HepG2 (cell line): ENCODE results near the gene NOC4L. TPM values are rescaled to one million over a fixed set of nuclear protein-coding genes. Genes with fewer than 3 reads are reported as not detected.
A peak's percentile ranks its signal among the peaks of the same experiment; 100 is the strongest.

Source experiments
- ATAC-seq: fragments of 200-7000 bp; cut with Tn5 transposase; 3 replicates; pipeline ENCODE4 v1.9.1; 2020; ENCODE audit warnings: mild to moderate bottlenecking, moderate library complexity
- BruUV-seq: library from RNA; stranded (reverse); fragments of 400-500 nt; replicated peaks from 2 replicates; lab custom pipeline; 2021; lab: Mats Ljungman, UMichigan
- CTCF ChIA-PET: fragments of 300-600 bp; formaldehyde crosslinking; extraction: SDS; loops from one replicate; lab custom pipeline; 2021; ENCODE audit warnings: low total read pairs, inconsistent platforms, low intra/inter-chr PET ratio; lab: Yijun Ruan, JAX
- POLR2A ChIA-PET: fragments of 350-600 bp; sonication (Branson Sonifier 250); formaldehyde crosslinking; loops from one replicate; lab custom pipeline; 2020; ENCODE audit warnings: antibody characterized with exemption, inconsistent platforms; lab: Yijun Ruan, JAX
- DNase-seq: peaks from one replicate; pipeline ENCODE4 v3.0.0-alpha.2; 2015; ENCODE audit warnings: low spot score
- FAIRE-seq: peaks from 3 replicates; lab custom pipeline; 2011; peaks lifted over from hg19 to GRCh38; lab: Jason Lieb, UNC
- H2AFZ ChIP-seq: one replicate; pipeline ENCODE4 v1.6.1; 2011; ENCODE audit warnings: low read length, inconsistent platforms
- H3K27ac ChIP-seq: fragments of 300-600 bp; 3 replicates; pipeline ENCODE4 v1.8.0; 2011; ENCODE audit warnings: mixed run types, mild to moderate bottlenecking, mixed read lengths, low read length, inconsistent platforms; ENCODE audit not compliant: insufficient read depth; ENCODE audit errors: extremely low read length
- H3K27me3 ChIP-seq, 2 experiments: fragments of 200-600 bp in 1 of 2; 2 replicates in 1 of 2; 3 replicates in 1 of 2; pipeline versions ENCODE4 v1.6.0 to v1.8.0; 2011; ENCODE audit warnings: low read length in 2 of 2, mild to moderate bottlenecking in 2 of 2, moderate library complexity in 2 of 2, inconsistent platforms in 1 of 2; ENCODE audit not compliant: insufficient read depth in 2 of 2, control insufficient read depth in 1 of 2
- H3K36me3 ChIP-seq, 2 experiments: fragments of 200-600 bp in 1 of 2; replicated peaks in 1 of 2; 2 replicates in 1 of 2; 3 replicates in 1 of 2; pipeline versions ENCODE4 v1.5.1 to v1.8.0; 2011; ENCODE audit warnings: low read length in 2 of 2, inconsistent platforms in 1 of 2; ENCODE audit not compliant: insufficient read depth in 2 of 2, control insufficient read depth in 1 of 2
- H3K4me1 ChIP-seq: 2 replicates; pipeline ENCODE4 v1.5.1; 2012; ENCODE audit warnings: low read length, inconsistent platforms; ENCODE audit not compliant: insufficient read depth
- H3K4me2 ChIP-seq: 2 replicates; pipeline ENCODE4 v1.6.0; 2011; ENCODE audit warnings: low read depth, low read length, inconsistent platforms
- H3K4me3 ChIP-seq, 3 experiments: fragments of 200-600 bp in 1 of 3; sonication (generic), shearing (Covaris generic) in 1 of 3; replicated peaks in 1 of 3; 2 replicates each; pipeline ENCODE4 v1.5.1; 2011 to 2016; ENCODE audit warnings: low read length in 3 of 3, inconsistent platforms in 2 of 3, low read depth in 2 of 3, mild to moderate bottlenecking in 2 of 3, control low read depth in 1 of 3, mixed read lengths in 1 of 3; ENCODE audit not compliant: insufficient read depth in 1 of 3
- H3K79me2 ChIP-seq: one replicate; pipeline ENCODE4 v1.6.1; 2011; ENCODE audit warnings: low read length, inconsistent platforms; ENCODE audit not compliant: insufficient read depth
- H3K9ac ChIP-seq: 2 replicates; pipeline ENCODE4 v1.6.0; 2011; ENCODE audit warnings: mild to moderate bottlenecking, low read depth, low read length, inconsistent platforms; ENCODE audit not compliant: insufficient read depth
- H3K9me3 ChIP-seq: 2 replicates; pipeline ENCODE4 v1.5.1; 2012; ENCODE audit warnings: mild to moderate bottlenecking, low read length
- H4K20me1 ChIP-seq: 2 replicates; pipeline ENCODE4 v1.6.0; 2011; ENCODE audit warnings: inconsistent platforms, mild to moderate bottlenecking, low read length, moderate library complexity; ENCODE audit not compliant: insufficient read depth
- AGO2 ChIP-seq: fragments of 200-400 bp; formaldehyde crosslinking; optimal IDR thresholded peaks from 2 replicates; pipeline ENCODE3; 2017; ENCODE audit warnings: mild to moderate bottlenecking, low read depth, low read length, moderate library complexity
- HDAC6 ChIP-seq: fragments of 200-600 bp; sonication (generic); IDR thresholded peaks from 2 replicates; pipeline ENCODE4 v1.7.0; 2017; ENCODE audit warnings: mild to moderate bottlenecking, antibody characterized with exemption, low read length, low read depth
- ISL2 ChIP-seq: sonication (generic); formaldehyde crosslinking; IDR thresholded peaks from 2 replicates; pipeline ENCODE4 v1.5.0; 2020; ENCODE audit warnings: missing genetic modification reagents
- PHF5A ChIP-seq: IDR thresholded peaks from one replicate; pipeline ENCODE4 v1.6.1; 2018; ENCODE audit warnings: low read depth, missing genetic modification reagents; ENCODE audit not compliant: unreplicated experiment
- TEAD2 ChIP-seq: sonication (generic); formaldehyde crosslinking; IDR thresholded peaks from 2 replicates; pipeline ENCODE4 v1.9.0; 2021; ENCODE audit warnings: missing genetic modification reagents
- ZBTB1 ChIP-seq: sonication (generic); formaldehyde crosslinking; IDR thresholded peaks from 2 replicates; pipeline ENCODE4 v1.4.0; 2020; ENCODE audit warnings: missing genetic modification reagents, borderline replicate concordance
- ZNF136 ChIP-seq: sonication (generic); formaldehyde crosslinking; IDR thresholded peaks from 2 replicates; pipeline ENCODE4 v1.8.1; 2022; ENCODE audit warnings: low read depth, mild to moderate bottlenecking, moderate library complexity, missing genetic modification reagents
- ZNF556 ChIP-seq: sonication (generic); formaldehyde crosslinking; IDR thresholded peaks from 2 replicates; pipeline ENCODE4 v1.4.0; 2020; ENCODE audit warnings: mild to moderate bottlenecking, missing genetic modification reagents, borderline replicate concordance
- ZNF687 ChIP-seq: sonication (generic); formaldehyde crosslinking; IDR thresholded peaks from 2 replicates; pipeline ENCODE4 v1.5.1; 2020; ENCODE audit warnings: mild to moderate bottlenecking, missing genetic modification reagents, moderate library complexity
- ZNF703 ChIP-seq: sonication (generic); formaldehyde crosslinking; IDR thresholded peaks from 2 replicates; pipeline ENCODE4 v1.5.1; 2020; ENCODE audit warnings: missing genetic modification reagents, mild to moderate bottlenecking, moderate library complexity, borderline replicate concordance
- ZSCAN22 ChIP-seq: sonication (generic); formaldehyde crosslinking; IDR thresholded peaks from 2 replicates; pipeline ENCODE4 v1.4.0; 2020; ENCODE audit warnings: mild to moderate bottlenecking, missing genetic modification reagents
- WGBS: methylation state at CpG from one replicate; pipeline ENCODE4 v1.1.6; 2017; ENCODE audit warnings: low lambda C conversion rate; 5-methylcytosine and 5-hydroxymethylcytosine counted together
- in situ Hi-C: cut with HindIII; loops from 2 replicates; pipeline ENCODE4 v1.10.0; 2017; ENCODE audit warnings: low pct_unique_long_range_greater_than_20kb; ENCODE audit not compliant: extremely low pct_ligation_motif_present
- intact Hi-C: fragments of 100-400 bp; cut with micrococcal nuclease; formaldehyde crosslinking; loops from one replicate; pipeline ENCODE4 v1.10.0; 2022; ENCODE audit not compliant: unreplicated experiment
- polyA plus RNA-seq, 8 experiments: library from polyadenylated mRNA; depleted of rRNA in 3 of 8; stranded (reverse) in 7 of 8; unstranded in 1 of 8; fragments of >200 nt; fragmentation: Illumina TruSeq in 4 of 8; extraction: Trizol in 4 of 8; gene quantifications; 2 replicates each; pipeline versions ENCODE4 v1.2.1 to v1.2.3, GENCODE V29; 2011 to 2016; ENCODE audit warnings: low read depth in 4 of 8, missing spikeins in 1 of 8, mixed read lengths in 1 of 8; ENCODE audit not compliant: insufficient read depth in 1 of 8
- total RNA-seq, 5 experiments: library from RNA; depleted of rRNA; stranded (reverse); fragments of >200 nt; fragmentation: Illumina TruSeq; extraction: Trizol; gene quantifications; 2 replicates each; pipeline ENCODE4 v1.2.3, GENCODE V29; 2016; ENCODE audit warnings: low read depth in 1 of 5

Gene NOC4L
- total and polyA plus RNA-seq, 2 of the 13 experiments (the other 11 are each of a cell fraction or from before 2014, with no cell fraction given), result 4.3 to 14.6 TPM

- no peaks in the 10 kb centered on the region for H3K9me3 ChIP-seq
- H3K36me3 ChIP-seq, result peaks cover 14 to 48% of the 10 kb centered on the region in 2 experiments; a peak in 4 of 5 replicates
- WGBS, result 96% methylated on average over 54 of the region's 58 CpGs
- no peaks in the 10 kb centered on the region for H3K79me2 ChIP-seq
- no peak overlapping the region for H3K27ac ChIP-seq
- no peak for TF ChIP-seq ZBTB1 (CRISPR knock-in tag)
- TF ChIP-seq ISL2 (CRISPR knock-in tag), result no peak
- no peak for TF ChIP-seq ZSCAN22 (CRISPR knock-in tag)
- TF ChIP-seq ZNF136 (CRISPR knock-in tag), result no peak
- no peak for TF ChIP-seq ZNF556 (CRISPR knock-in tag)
- peak; percentile 20; the same call in 1 of the 2 replicates for TF ChIP-seq ZNF687 (CRISPR knock-in tag)
- TF ChIP-seq TEAD2 (CRISPR knock-in tag), result no peak
- peak; percentile 66 for TF ChIP-seq AGO2
- TF ChIP-seq HDAC6, result no peak
- TF ChIP-seq ZNF703 (CRISPR knock-in tag), result no peak
- no peak for TF ChIP-seq PHF5A (CRISPR knock-in tag)
- peak; percentile 22; the same call in 2 of the 3 replicates for ATAC-seq
- no peaks in the 10 kb centered on the region for H3K27me3 ChIP-seq
- intact Hi-C loops, result no loop called here
- FAIRE-seq, result no peak
- no peak overlapping the region for H3K9ac ChIP-seq
- H3K4me3 ChIP-seq, result no peak overlapping the region
- no peak overlapping the region for H3K4me2 ChIP-seq
- DNase-seq, result no peak
- BruUV-seq, result no TSS peak
- in situ Hi-C loops, result no loop called here
- 0 out of 2 replicates have a peak, but pooled peaks cover 2% of the 10 kb centered on the region for H4K20me1 ChIP-seq
- H2AFZ ChIP-seq, result no peak overlapping the region
- CTCF ChIA-PET, result no interaction called here
- H3K4me1 ChIP-seq, result no peaks in the 10 kb centered on the region
- POLR2A ChIA-PET, result no interaction called here
Measured at GRCh38 chr12:132116709-132117557, 27.3 kb upstream of the NOC4L start.
